ENCODE measurements around the gene P2RY6. TPM values are rescaled to one million over a fixed set of nuclear protein-coding genes. Genes with fewer than 3 reads are reported as not detected.

Gene P2RY6
- total RNA-seq, 1 experiment from 2014 or later = not detected

GRCh38 chr11:73277467-73277866 lies 5.3 kb downstream of the P2RY6 start:
- Mint-ChIP-seq H3K36me3 (ENCODE audit: insufficient read depth in 1 of 3, low read depth in 3 of 3) (no peaks in the 10 kb centered on the region), H3K4me3 (no peak overlapping the region), H3K9me3 (no peaks in the 10 kb centered on the region), H3K4me1 (peaks cover 10 to 25% of the 10 kb centered on the region in 2 experiments), H3K27ac (no peak overlapping the region), H3K27me3 (ENCODE audit: low read depth) (peaks cover 9% of the 10 kb centered on the region)
- H2BK120ac ChIP-seq (ENCODE audit: low read depth, low read length, poor library complexity, severe bottlenecking) = no peak overlapping the region
- no peak overlapping the region for H3K56ac ChIP-seq (ENCODE audit: insufficient read length, low read depth, low read length)
- no peaks in the 10 kb centered on the region for H3K27me3 ChIP-seq (ENCODE audit: insufficient read depth, low read length)
- no peak overlapping the region for H2AK5ac ChIP-seq (ENCODE audit: insufficient read length, low read length)
- no peaks in the 10 kb centered on the region for H3K23me2 ChIP-seq (ENCODE audit: insufficient read length, low read depth, low read length, poor library complexity, severe bottlenecking)
- H3T11ph ChIP-seq (ENCODE audit: low read length) = no peak overlapping the region
- no peak overlapping the region for H3K27ac ChIP-seq (ENCODE audit: insufficient read length, low read depth, low read length)
- no peak for DNase-seq
- H4K91ac ChIP-seq (ENCODE audit: insufficient read length, low read depth, low read length) = no peak overlapping the region
- no peaks in the 10 kb centered on the region for H3K9me3 ChIP-seq (ENCODE audit: control insufficient read depth, low read depth, low read length)
- no peak overlapping the region for H3K4me2 ChIP-seq (ENCODE audit: insufficient read depth, insufficient read length, low read length)
- H3K4me1 ChIP-seq (ENCODE audit: insufficient read depth, low read length) = no peaks in the 10 kb centered on the region
- H2BK12ac ChIP-seq (ENCODE audit: insufficient read length, low read depth, low read length) = no peak overlapping the region
- no peak overlapping the region for H3K9ac ChIP-seq (ENCODE audit: extremely low read depth, insufficient read length, low read length)
- H2BK5ac ChIP-seq (ENCODE audit: insufficient read length, low read length) = no peak overlapping the region
- no peak overlapping the region for H2BK20ac ChIP-seq (ENCODE audit: low read depth, low read length, poor library complexity, severe bottlenecking)
- H3K18ac ChIP-seq (ENCODE audit: insufficient read length, low read depth, low read length) = no peak overlapping the region
- no peak overlapping the region for H3K4ac ChIP-seq (ENCODE audit: low read depth, low read length)
- no peak overlapping the region for H2AFZ ChIP-seq (ENCODE audit: low read length)
- no peak overlapping the region for H4K8ac ChIP-seq (replicated peaks; ENCODE audit: insufficient read length, low read depth, low read length)
- no peak overlapping the region for H4K5ac ChIP-seq (ENCODE audit: insufficient read length, low read depth, low read length)
- H2BK15ac ChIP-seq (ENCODE audit: low read depth, low read length) = no peak overlapping the region
- TF ChIP-seq CTCF (conservative IDR thresholded peaks at IDR 0.05) = no peak
- no peak overlapping the region for H3K23ac ChIP-seq (ENCODE audit: insufficient read length, low read depth, low read length)
- H3K79me2 ChIP-seq (ENCODE audit: insufficient read depth, low read length) = no peaks in the 10 kb centered on the region
- WGBS (ENCODE audit: extremely low coverage, insufficient read length, low lambda C conversion rate) = no CpG with 5 or more reads among the region's 3 CpGs
- no peaks in the 10 kb centered on the region for H3K79me1 ChIP-seq (ENCODE audit: insufficient read depth, low read depth, low read length, poor library complexity, severe bottlenecking)
- no peak overlapping the region for H3K14ac ChIP-seq (ENCODE audit: insufficient read depth, low read length)
- H4K20me1 ChIP-seq (ENCODE audit: control insufficient read depth, insufficient read depth, insufficient read length) = no peaks in the 10 kb centered on the region

All from H9 (cell line).